Measurements from ENCODE around the gene ITGA11. TPM values are rescaled to one million over a fixed set of nuclear protein-coding genes. Genes with fewer than 3 reads are reported as not detected.

The ITGA11 gene
- total RNA-seq, 1 experiment from 2014 or later: not detected

- no peak for DNase-seq (ENCODE audit: low spot score)
Observed at GRCh38 chr15:68391121-68391520, 40.8 kb downstream of the ITGA11 start.

- no peak for DNase-seq (ENCODE audit: low spot score)
Observed at GRCh38 chr15:68389936-68390817, 41.8 kb downstream of the ITGA11 start.

GRCh38 chr15:68389041-68389930, 42.7 kb downstream of the ITGA11 start:
- DNase-seq (ENCODE audit: low spot score): no peak

GRCh38 chr15:68387381-68388143, 44.4 kb downstream of the ITGA11 start:
- DNase-seq (ENCODE audit: low spot score): no peak

- DNase-seq (ENCODE audit: low spot score): no peak
Observed at GRCh38 chr15:68386587-68387288, 45.2 kb downstream of the ITGA11 start.

- DNase-seq (ENCODE audit: low spot score): no peak
Observed at GRCh38 chr15:68385671-68386586, 46.0 kb downstream of the ITGA11 start.

GRCh38 chr15:68385240-68385561, 46.8 kb downstream of the ITGA11 start:
- no peak for DNase-seq (ENCODE audit: low spot score)

- peak; percentile 47 for DNase-seq (ENCODE audit: low spot score)
Observed at GRCh38 chr15:68384451-68385239, 47.3 kb downstream of the ITGA11 start.

- DNase-seq (ENCODE audit: low spot score): peak; percentile 77
Observed at GRCh38 chr15:68383161-68384074, 48.5 kb downstream of the ITGA11 start.

- DNase-seq (ENCODE audit: low spot score): no peak
Observed at GRCh38 chr15:68382286-68383007, 49.5 kb downstream of the ITGA11 start.

- DNase-seq (ENCODE audit: low spot score): no peak
Observed at GRCh38 chr15:68380456-68380855, 51.5 kb downstream of the ITGA11 start.

GRCh38 chr15:68379759-68380290, 52.1 kb downstream of the ITGA11 start:
- no peak for DNase-seq (ENCODE audit: low spot score)

GRCh38 chr15:68379058-68379758, 52.8 kb downstream of the ITGA11 start:
- no peak for DNase-seq (ENCODE audit: low spot score)

- no peak for DNase-seq (ENCODE audit: low spot score)
Observed at GRCh38 chr15:68378595-68378994, 53.4 kb downstream of the ITGA11 start.

- DNase-seq (ENCODE audit: low spot score): no peak
Observed at GRCh38 chr15:68377766-68378165, 54.2 kb downstream of the ITGA11 start.

- no peak for DNase-seq (ENCODE audit: low spot score)
Observed at GRCh38 chr15:68376447-68377060, 55.4 kb downstream of the ITGA11 start.

Data from HT-29 (cell line).